ENCODE results near the gene S1PR4. TPM values are rescaled to one million over a fixed set of nuclear protein-coding genes. Genes with fewer than 3 reads are reported as not detected.

S1PR4 gene
- total RNA-seq, 1 experiment from 2014 or later: 0.26 TPM

- intact Hi-C loops (cut with micrococcal nuclease; ENCODE audit: unreplicated experiment): no loop called here
These were observed 17.7 kb downstream of the S1PR4 start for GRCh38 chr19:3196064-3196932.

GRCh38 chr19:3196933-3197205 lies 18.3 kb downstream of the S1PR4 start:
- H3K27me3 ChIP-seq (ENCODE audit: control insufficient read depth, insufficient read depth, low read length): no peaks in the 10 kb centered on the region
- H3K27ac ChIP-seq (ENCODE audit: low read length): no peak overlapping the region
- ChIA-PET CTCF (interaction anchor here (0.6 kb wide), 1 partner anchor 26 kb away, joined by 5 read pairs; no protein-coding TSS in a partner anchor), POLR2A (no interaction called here)
- no peak overlapping the region for H3K4me3 ChIP-seq (ENCODE audit: low read depth in 2 of 2, low read length in 2 of 2)
- TF ChIP-seq CTCF (IDR thresholded peaks at IDR 0.05) (no peak), POLR2AphosphoS5 (IDR thresholded peaks at IDR 0.05; ENCODE audit: low read depth, low read length) (no peak), SIN3A (IDR thresholded peaks at IDR 0.05; ENCODE audit: borderline replicate concordance, insufficient read depth, low read depth, low read length) (no peak), REST (IDR thresholded peaks at IDR 0.05; ENCODE audit: insufficient read depth in 1 of 2, low read depth in 2 of 2, low read length in 1 of 2) (no peak), TCF7L2 (IDR thresholded peaks at IDR 0.05; ENCODE audit: low read depth, low read length) (no peak)
- no peaks in the 10 kb centered on the region for H3K9me3 ChIP-seq (ENCODE audit: control insufficient read depth, insufficient read depth, low read depth, low read length)
- intact Hi-C loops (cut with micrococcal nuclease; ENCODE audit: unreplicated experiment) (no loop called here), in situ Hi-C loops (cut with HindIII; ENCODE audit: low pct_unique_long_range_greater_than_20kb, low sequenced_read_pairs) (no loop called here)
- no peak for ATAC-seq
- no peaks in the 10 kb centered on the region for H3K36me3 ChIP-seq (ENCODE audit: control insufficient read depth, insufficient read depth, low read length)
- no peaks in the 10 kb centered on the region for H3K4me1 ChIP-seq (ENCODE audit: control insufficient read depth, insufficient read depth, low read length)
- DNase-seq (ENCODE audit: low read depth, low spot score): no peak
- no TSS peak for BruUV-seq (replicated peaks)

More at GRCh38 chr19:3196064-3196932, 17.7 kb downstream of the S1PR4 start:
- no peaks in the 10 kb centered on the region for H3K27me3 ChIP-seq (ENCODE audit: control insufficient read depth, insufficient read depth, low read length)
- TF ChIP-seq CTCF (IDR thresholded peaks at IDR 0.05): no peak
- TF ChIP-seq TCF7L2 (IDR thresholded peaks at IDR 0.05; ENCODE audit: low read depth, low read length): no peak
- no peak for TF ChIP-seq REST (IDR thresholded peaks at IDR 0.05; ENCODE audit: insufficient read depth in 1 of 2, low read depth in 2 of 2, low read length in 1 of 2)
- TF ChIP-seq SIN3A (IDR thresholded peaks at IDR 0.05; ENCODE audit: borderline replicate concordance, insufficient read depth, low read depth, low read length): no peak
- TF ChIP-seq POLR2AphosphoS5 (IDR thresholded peaks at IDR 0.05; ENCODE audit: low read depth, low read length): no peak
- H3K4me1 ChIP-seq (ENCODE audit: control insufficient read depth, insufficient read depth, low read length): no peaks in the 10 kb centered on the region
- H3K36me3 ChIP-seq (ENCODE audit: control insufficient read depth, insufficient read depth, low read length): no peaks in the 10 kb centered on the region
- no peak overlapping the region for H3K4me3 ChIP-seq (ENCODE audit: low read depth in 2 of 2, low read length in 2 of 2)
- no peak for ATAC-seq
- ChIA-PET CTCF (no interaction called here), POLR2A (no interaction called here)
- in situ Hi-C loops (cut with HindIII; ENCODE audit: low pct_unique_long_range_greater_than_20kb, low sequenced_read_pairs): no loop called here
- H3K9me3 ChIP-seq (ENCODE audit: control insufficient read depth, insufficient read depth, low read depth, low read length): no peaks in the 10 kb centered on the region
- H3K27ac ChIP-seq (ENCODE audit: low read length): no peak overlapping the region
- BruUV-seq (replicated peaks): no TSS peak
- DNase-seq (ENCODE audit: low read depth, low spot score): no peak
